Activated B cell treated with CpG ODN at 0.5 μM for 24 hours (primary cell): ENCODE data around the gene LMO7. TPM values are rescaled to one million over a fixed set of nuclear protein-coding genes. Genes with fewer than 3 reads are reported as not detected.

Experiments used
- ATAC-seq: fragments of 200-7000 bp; cut with Tn5 transposase; one replicate; pipeline ENCODE4 v1.10.0; 2021; ENCODE audit warnings: low read depth, mild to moderate bottlenecking, moderate library complexity
- CTCF ChIA-PET: fragments of 350-600 bp; sonication (Branson Sonifier 250); formaldehyde crosslinking; loops from one replicate; lab custom pipeline; 2021; ENCODE audit warnings: antibody characterized with exemption; lab: Charles Lee
- POLR2A ChIA-PET: fragments of 350-600 bp; sonication (Branson Sonifier 250); formaldehyde crosslinking; loops from one replicate; lab custom pipeline; 2021; ENCODE audit warnings: antibody characterized with exemption; lab: Charles Lee
- DNase-seq: peaks from one replicate; pipeline ENCODE4 v3.0.0; 2022
- H3K27ac Mint-ChIP-seq: one replicate; pipeline ENCODE4 v1.8.0; 2020; ENCODE audit warnings: mixed read lengths
- H3K27me3 Mint-ChIP-seq: one replicate; pipeline ENCODE4 v1.8.0; 2021; ENCODE audit warnings: mixed read lengths
- H3K36me3 Mint-ChIP-seq: one replicate; pipeline ENCODE4 v1.8.0; 2021; ENCODE audit warnings: low read depth, mixed read lengths
- H3K4me1 Mint-ChIP-seq: one replicate; pipeline ENCODE4 v1.8.0; 2021; ENCODE audit warnings: mixed read lengths
- H3K4me3 Mint-ChIP-seq: one replicate; pipeline ENCODE4 v1.8.0; 2020; ENCODE audit warnings: mild to moderate bottlenecking, mixed read lengths
- H3K9me3 Mint-ChIP-seq: one replicate; pipeline ENCODE4 v1.8.0; 2020; ENCODE audit warnings: mixed read lengths
- CTCF ChIP-seq: fragments of 200-600 bp; IDR thresholded peaks from one replicate; pipeline ENCODE4 v1.8.0; 2022; ENCODE audit warnings: antibody characterized with exemption, mild to moderate bottlenecking
- intact Hi-C: fragments of 100-400 bp; cut with micrococcal nuclease; formaldehyde crosslinking; loops from one replicate; pipeline ENCODE4 v1.15.1; 2024
- total RNA-seq: library from RNA; stranded (reverse); gene quantifications from 2 replicates; pipeline ENCODE4 v1.2.3, GENCODE V29; 2022

LMO7 gene
- total RNA-seq, 1 donor from 2014 or later, result 19.5 TPM

GRCh38 chr13:75607447-75607846, 28.7 kb upstream of the LMO7 start:
- ChIA-PET POLR2A (no interaction called here), CTCF (no interaction called here)
- intact Hi-C loops, result no loop called here
- no peaks in the 10 kb centered on the region for H3K9me3 Mint-ChIP-seq
- no peak overlapping the region for H3K4me3 Mint-ChIP-seq
- H3K27me3 Mint-ChIP-seq, result no peaks in the 10 kb centered on the region
- ATAC-seq (no peak), DNase-seq (no peak)
- H3K4me1 Mint-ChIP-seq, result no peaks in the 10 kb centered on the region
- TF ChIP-seq CTCF, result no peak
- H3K36me3 Mint-ChIP-seq, result peaks cover 27% of the 10 kb centered on the region
- no peak overlapping the region for H3K27ac Mint-ChIP-seq

GRCh38 chr13:75610466-75610865, 25.7 kb upstream of the LMO7 start:
- H3K27me3 Mint-ChIP-seq, result no peaks in the 10 kb centered on the region
- H3K36me3 Mint-ChIP-seq, result peaks cover 16% of the 10 kb centered on the region
- ATAC-seq (no peak), DNase-seq (no peak)
- ChIA-PET POLR2A (no interaction called here), CTCF (no interaction called here)
- intact Hi-C loops, result no loop called here
- no peak for TF ChIP-seq CTCF
- no peaks in the 10 kb centered on the region for H3K4me1 Mint-ChIP-seq
- no peak overlapping the region for H3K27ac Mint-ChIP-seq
- no peak overlapping the region for H3K4me3 Mint-ChIP-seq
- H3K9me3 Mint-ChIP-seq, result no peaks in the 10 kb centered on the region

GRCh38 chr13:75612354-75612753, 23.8 kb upstream of the LMO7 start:
- peaks cover 6% of the 10 kb centered on the region for H3K36me3 Mint-ChIP-seq
- ChIA-PET CTCF (no interaction called here), POLR2A (no interaction called here)
- TF ChIP-seq CTCF, result no peak
- no peaks in the 10 kb centered on the region for H3K9me3 Mint-ChIP-seq
- H3K4me3 Mint-ChIP-seq, result no peak overlapping the region
- no peak overlapping the region for H3K27ac Mint-ChIP-seq
- H3K4me1 Mint-ChIP-seq, result no peaks in the 10 kb centered on the region
- H3K27me3 Mint-ChIP-seq, result no peaks in the 10 kb centered on the region
- DNase-seq (no peak), ATAC-seq (no peak)
- intact Hi-C loops, result no loop called here

- POLR2A ChIA-PET, result no interaction called here
- Mint-ChIP-seq H3K9me3 (no peaks in the 10 kb centered on the region), H3K36me3 (peaks cover 7% of the 10 kb centered on the region), H3K4me3 (no peak overlapping the region), H3K27me3 (no peaks in the 10 kb centered on the region), H3K27ac (no peak overlapping the region), H3K4me1 (no peaks in the 10 kb centered on the region)
- TF ChIP-seq CTCF, result no peak
- intact Hi-C loops, result no loop called here
- DNase-seq (no peak), ATAC-seq (no peak)
- CTCF ChIA-PET, result no interaction called here
These were observed 18.9 kb upstream of the LMO7 start for GRCh38 chr13:75617230-75617629.

- ATAC-seq (no peak), DNase-seq (no peak)
- POLR2A ChIA-PET, result no interaction called here
- Mint-ChIP-seq H3K27ac (no peak overlapping the region), H3K9me3 (no peaks in the 10 kb centered on the region), H3K4me3 (no peak overlapping the region), H3K4me1 (no peaks in the 10 kb centered on the region), H3K27me3 (no peaks in the 10 kb centered on the region), H3K36me3 (peaks cover 5% of the 10 kb centered on the region)
- no peak for TF ChIP-seq CTCF
- CTCF ChIA-PET, result no interaction called here
- intact Hi-C loops, result no loop called here
These were observed 17.8 kb upstream of the LMO7 start for GRCh38 chr13:75618308-75618707.
